HUES48 (cell line): Measurements from ENCODE around the gene TAF11L14.
"Not testable (repeated sequence)": the region's sequence is repeated elsewhere in the genome, so short reads cannot be mapped to it uniquely, and the experiment has no call there.

Experiments used
- H3K27ac ChIP-seq: one replicate; pipeline ENCODE4 v1.7.0; 2013; ENCODE audit warnings: low read depth, low read length, inconsistent platforms
- H3K27me3 ChIP-seq: 2 replicates; pipeline ENCODE4 v1.6.1; 2013; ENCODE audit warnings: mild to moderate bottlenecking, low read length; ENCODE audit not compliant: control insufficient read depth, insufficient read depth
- H3K36me3 ChIP-seq: 2 replicates; pipeline ENCODE4 v1.6.1; 2013; ENCODE audit warnings: low read length; ENCODE audit not compliant: control insufficient read depth, insufficient read depth
- H3K4me1 ChIP-seq: 2 replicates; pipeline ENCODE4 v1.6.1; 2013; ENCODE audit warnings: mild to moderate bottlenecking, low read length; ENCODE audit not compliant: control insufficient read depth, insufficient read depth
- H3K4me3 ChIP-seq: 2 replicates; pipeline ENCODE4 v1.5.1; 2013; ENCODE audit warnings: mild to moderate bottlenecking, low read depth, low read length
- H3K9ac ChIP-seq: 2 replicates; pipeline ENCODE4 v1.6.1; 2013; ENCODE audit warnings: mild to moderate bottlenecking, low read depth, low read length, moderate library complexity
- H3K9me3 ChIP-seq: 2 replicates; pipeline ENCODE4 v1.6.1; 2013; ENCODE audit warnings: low read length; ENCODE audit not compliant: control insufficient read depth, insufficient read depth

Gene TAF11L14

GRCh38 chr5:17620627-17621026 lies 13.6 kb upstream of the TAF11L14 start:
- Histone ChIP-seq H3K9me3 (no peaks in the 10 kb centered on the region), H3K36me3 (no peaks in the 10 kb centered on the region), H3K9ac (no peak overlapping the region), H3K27ac (no peak overlapping the region), H3K4me3 (no peak overlapping the region), H3K4me1 (no peaks in the 10 kb centered on the region), H3K27me3 (no peaks in the 10 kb centered on the region)

- Histone ChIP-seq H3K4me1 (no peaks in the 10 kb centered on the region), H3K4me3 (no peak overlapping the region), H3K9me3 (no peaks in the 10 kb centered on the region), H3K27ac (no peak overlapping the region), H3K9ac (no peak overlapping the region), H3K27me3 (no peaks in the 10 kb centered on the region), H3K36me3 (no peaks in the 10 kb centered on the region)
Observed at GRCh38 chr5:17625686-17626085, 8.6 kb upstream of the TAF11L14 start.

- H3K27me3 ChIP-seq, H3K4me1 ChIP-seq, H3K36me3 ChIP-seq, H3K9ac ChIP-seq, H3K27ac ChIP-seq, H3K9me3 ChIP-seq, H3K4me3 ChIP-seq: not testable (repeated sequence)
Observed at GRCh38 chr5:17631788-17632187, 2.5 kb upstream of the TAF11L14 start, which contains the start of gene TAF11L13. TAF11L13 (plus strand) TSS chr5:17632088.

GRCh38 chr5:17649232-17649631 lies 15.0 kb downstream of the TAF11L14 start:
- not testable (repeated sequence) for H3K4me1 ChIP-seq, H3K27ac ChIP-seq, H3K36me3 ChIP-seq, H3K4me3 ChIP-seq, H3K27me3 ChIP-seq, H3K9ac ChIP-seq, H3K9me3 ChIP-seq

GRCh38 chr5:17655201-17655759 lies 21.0 kb downstream of the TAF11L14 start:
- not testable (repeated sequence) for H3K27ac ChIP-seq, H3K27me3 ChIP-seq, H3K4me3 ChIP-seq, H3K9me3 ChIP-seq, H3K9ac ChIP-seq, H3K36me3 ChIP-seq, H3K4me1 ChIP-seq

GRCh38 chr5:17655921-17656320 lies 21.7 kb downstream of the TAF11L14 start:
- no peak overlapping the region for H3K9ac ChIP-seq
- no peak overlapping the region for H3K27ac ChIP-seq
- no peaks in the 10 kb centered on the region for H3K4me1 ChIP-seq
- H3K9me3 ChIP-seq = no peaks in the 10 kb centered on the region
- no peaks in the 10 kb centered on the region for H3K36me3 ChIP-seq
- H3K27me3 ChIP-seq = no peaks in the 10 kb centered on the region
- H3K4me3 ChIP-seq = no peak overlapping the region

GRCh38 chr5:17663182-17663581 lies 28.9 kb downstream of the TAF11L14 start:
- H3K4me3 ChIP-seq = no peak overlapping the region
- H3K9ac ChIP-seq = no peak overlapping the region
- H3K27me3 ChIP-seq = no peaks in the 10 kb centered on the region
- H3K9me3 ChIP-seq = no peaks in the 10 kb centered on the region
- no peaks in the 10 kb centered on the region for H3K36me3 ChIP-seq
- H3K4me1 ChIP-seq = peaks cover 16% of the 10 kb centered on the region
- no peak overlapping the region for H3K27ac ChIP-seq

GRCh38 chr5:17665836-17666235 lies 31.6 kb downstream of the TAF11L14 start:
- Histone ChIP-seq H3K9me3 (no peaks in the 10 kb centered on the region), H3K27ac (no peak overlapping the region), H3K36me3 (no peaks in the 10 kb centered on the region), H3K27me3 (no peaks in the 10 kb centered on the region), H3K4me1 (peaks cover 16% of the 10 kb centered on the region), H3K9ac (no peak overlapping the region), H3K4me3 (no peak overlapping the region)

- Histone ChIP-seq H3K4me3 (no peak overlapping the region), H3K36me3 (no peaks in the 10 kb centered on the region), H3K27ac (no peak overlapping the region)
Observed at GRCh38 chr5:17666726-17667235, 32.5 kb downstream of the TAF11L14 start.

GRCh38 chr5:17670353-17670752 lies 36.1 kb downstream of the TAF11L14 start:
- no peak overlapping the region for H3K27ac ChIP-seq
- 0 out of 2 replicates have a peak, but pooled peaks cover 1% of the 10 kb centered on the region for H3K4me1 ChIP-seq
- H3K36me3 ChIP-seq = no peaks in the 10 kb centered on the region
- H3K27me3 ChIP-seq = no peaks in the 10 kb centered on the region
- H3K9ac ChIP-seq = no peak overlapping the region
- peaks cover 3% of the 10 kb centered on the region; the same call in 1 of the 2 replicates for H3K9me3 ChIP-seq
- no peak overlapping the region for H3K4me3 ChIP-seq

More at GRCh38 chr5:17666726-17667235, 32.5 kb downstream of the TAF11L14 start:
- no peaks in the 10 kb centered on the region for H3K27me3 ChIP-seq
- H3K4me1 ChIP-seq = peaks cover 16% of the 10 kb centered on the region
- H3K9me3 ChIP-seq = peaks cover 3% of the 10 kb centered on the region; the same call in 1 of the 2 replicates
- no peak overlapping the region for H3K9ac ChIP-seq

GRCh38 chr5:17678751-17679324 lies 44.6 kb downstream of the TAF11L14 start:
- no peaks in the 10 kb centered on the region for H3K4me1 ChIP-seq
- no peak overlapping the region for H3K27ac ChIP-seq
- no peaks in the 10 kb centered on the region for H3K27me3 ChIP-seq
- no peak overlapping the region for H3K4me3 ChIP-seq
- no peak overlapping the region for H3K9ac ChIP-seq
- H3K9me3 ChIP-seq = no peaks in the 10 kb centered on the region
- no peaks in the 10 kb centered on the region for H3K36me3 ChIP-seq
